Effector memory CD4-positive, alpha-beta T cell (primary cell): Measurements from ENCODE around the gene DIAPH3.

Source experiments
- DNase-seq, 3 donors: peaks; one replicate each; pipeline ENCODE4 v3.0.0-alpha.2; 2020
- H3K27ac ChIP-seq: 2 replicates; pipeline ENCODE4 v1.7.0; 2013; ENCODE audit warnings: mild to moderate bottlenecking, low read length, moderate library complexity; ENCODE audit not compliant: insufficient read depth, poor library complexity, severe bottlenecking
- H3K27me3 ChIP-seq: replicated peaks from 2 replicates; pipeline ENCODE4 v1.7.0; 2013; ENCODE audit warnings: mild to moderate bottlenecking, low read length; ENCODE audit not compliant: insufficient read depth, control insufficient read depth, poor library complexity, severe bottlenecking
- H3K36me3 ChIP-seq: 2 replicates; pipeline ENCODE4 v1.7.0; 2013; ENCODE audit warnings: mild to moderate bottlenecking, low read length, moderate library complexity; ENCODE audit not compliant: control insufficient read depth, insufficient read depth
- H3K4me1 ChIP-seq: 2 replicates; pipeline ENCODE4 v1.7.0; 2013; ENCODE audit warnings: low read length, mild to moderate bottlenecking; ENCODE audit not compliant: control insufficient read depth, insufficient read depth, poor library complexity, severe bottlenecking
- H3K4me3 ChIP-seq: 2 replicates; pipeline ENCODE4 v1.7.0; 2013; ENCODE audit warnings: low read length, low read depth, mild to moderate bottlenecking; ENCODE audit not compliant: insufficient read depth, poor library complexity, severe bottlenecking
- H3K9me3 ChIP-seq: 2 replicates; pipeline ENCODE4 v1.7.0; 2013; ENCODE audit warnings: mild to moderate bottlenecking, low read length, moderate library complexity; ENCODE audit not compliant: control insufficient read depth

DIAPH3 gene

GRCh38 chr13:59733744-59734143 is 430.0 kb downstream of the DIAPH3 start:
- Histone ChIP-seq H3K4me1 (no peaks in the 10 kb centered on the region), H3K4me3 (no peak overlapping the region)
- no peak for DNase-seq

GRCh38 chr13:59730026-59730425 is 433.7 kb downstream of the DIAPH3 start:
- no peak overlapping the region for H3K4me3 ChIP-seq
- no peaks in the 10 kb centered on the region for H3K4me1 ChIP-seq
- no peak for DNase-seq
- H3K9me3 ChIP-seq, result no peaks in the 10 kb centered on the region
- H3K27me3 ChIP-seq, result no peaks in the 10 kb centered on the region
- no peaks in the 10 kb centered on the region for H3K36me3 ChIP-seq
- H3K27ac ChIP-seq, result no peak overlapping the region

More at GRCh38 chr13:59733744-59734143, 430.0 kb downstream of the DIAPH3 start:
- Histone ChIP-seq H3K27ac (no peak overlapping the region), H3K36me3 (no peaks in the 10 kb centered on the region), H3K9me3 (no peaks in the 10 kb centered on the region), H3K27me3 (no peaks in the 10 kb centered on the region)

GRCh38 chr13:59728896-59729545 is 434.7 kb downstream of the DIAPH3 start:
- H3K9me3 ChIP-seq, result no peaks in the 10 kb centered on the region
- no peak for DNase-seq
- no peak overlapping the region for H3K4me3 ChIP-seq
- H3K27me3 ChIP-seq, result no peaks in the 10 kb centered on the region
- H3K36me3 ChIP-seq, result no peaks in the 10 kb centered on the region
- no peaks in the 10 kb centered on the region for H3K4me1 ChIP-seq
- H3K27ac ChIP-seq, result no peak overlapping the region

GRCh38 chr13:59721926-59722910 is 441.5 kb downstream of the DIAPH3 start:
- Histone ChIP-seq H3K9me3 (no peaks in the 10 kb centered on the region), H3K4me1 (no peaks in the 10 kb centered on the region), H3K27ac (no peak overlapping the region), H3K27me3 (no peaks in the 10 kb centered on the region), H3K4me3 (no peak overlapping the region), H3K36me3 (no peaks in the 10 kb centered on the region)
- no peak for DNase-seq

GRCh38 chr13:59715611-59716010 is 448.1 kb downstream of the DIAPH3 start:
- Histone ChIP-seq H3K27me3 (no peaks in the 10 kb centered on the region), H3K4me1 (no peaks in the 10 kb centered on the region), H3K36me3 (no peaks in the 10 kb centered on the region), H3K27ac (no peak overlapping the region), H3K4me3 (no peak overlapping the region), H3K9me3 (no peaks in the 10 kb centered on the region)
- no peak for DNase-seq

- Histone ChIP-seq H3K4me1 (no peaks in the 10 kb centered on the region), H3K27ac (no peak overlapping the region), H3K9me3 (no peaks in the 10 kb centered on the region), H3K36me3 (no peaks in the 10 kb centered on the region), H3K27me3 (no peaks in the 10 kb centered on the region), H3K4me3 (no peak overlapping the region)
- DNase-seq, result no peak
These were observed 452.6 kb downstream of the DIAPH3 start for GRCh38 chr13:59710996-59711701.

GRCh38 chr13:59710416-59710815 is 453.3 kb downstream of the DIAPH3 start:
- Histone ChIP-seq H3K4me1 (no peaks in the 10 kb centered on the region), H3K9me3 (no peaks in the 10 kb centered on the region), H3K4me3 (no peak overlapping the region), H3K27ac (no peak overlapping the region), H3K36me3 (no peaks in the 10 kb centered on the region), H3K27me3 (no peaks in the 10 kb centered on the region)
- DNase-seq, result no peak

GRCh38 chr13:59706101-59706976 is 457.4 kb downstream of the DIAPH3 start:
- no peak for DNase-seq
- no peak overlapping the region for H3K4me3 ChIP-seq
- no peaks in the 10 kb centered on the region for H3K9me3 ChIP-seq
- H3K27me3 ChIP-seq, result no peaks in the 10 kb centered on the region
- H3K27ac ChIP-seq, result no peak overlapping the region
- no peaks in the 10 kb centered on the region for H3K4me1 ChIP-seq
- no peaks in the 10 kb centered on the region for H3K36me3 ChIP-seq

- Histone ChIP-seq H3K4me3 (no peak overlapping the region), H3K27ac (no peak overlapping the region), H3K4me1 (no peaks in the 10 kb centered on the region), H3K36me3 (no peaks in the 10 kb centered on the region), H3K9me3 (no peaks in the 10 kb centered on the region), H3K27me3 (no peaks in the 10 kb centered on the region)
- no peak for DNase-seq
These were observed 461.5 kb downstream of the DIAPH3 start for GRCh38 chr13:59702269-59702668.
